ENCODE measurements around the gene HNRNPAB.

- TF ChIP-seq CTCF (IDR thresholded peaks at IDR 0.05; ENCODE audit: poor library complexity) (no peak), EZH2 (IDR thresholded peaks at IDR 0.05; ENCODE audit: borderline replicate concordance) (no peak)
Measured at GRCh38 chr5:178198706-178199105, 5.6 kb upstream of the HNRNPAB start.
